Body of pancreas (tissue), 4 donors: ENCODE data around the gene MED13L. TPM values are rescaled to one million over a fixed set of nuclear protein-coding genes. Genes with fewer than 3 reads are reported as not detected.

ENCODE experiments used
- ATAC-seq: fragments of 150-250 bp; one replicate; pipeline ENCODE4 v1.9.1; 2016
- DNase-seq, 4 donors: peaks; one replicate each; pipeline ENCODE4 v3.0.0-alpha.2; 2019
- H3K27ac ChIP-seq, 4 donors: fragments of 200-600 bp; sonication (generic); 1 replicate in 3 of 4; 2 replicates in 1 of 4; pipeline versions ENCODE4 v1.5.1 to v1.6.1; 2016 to 2019; ENCODE audit warnings: mild to moderate bottlenecking in 1 of 4, mixed read lengths in 1 of 4, moderate library complexity in 1 of 4
- H3K27me3 ChIP-seq, 2 donors: fragments of 200-600 bp; sonication (generic); one replicate each; pipeline ENCODE4 v1.6.0; 2016; ENCODE audit warnings: mild to moderate bottlenecking in 1 of 2
- H3K36me3 ChIP-seq, 2 donors: fragments of 200-600 bp; sonication (generic); replicated peaks in 1 of 2; 2 replicates each; pipeline ENCODE4 v1.5.1; 2016; ENCODE audit warnings: low read depth in 2 of 2; ENCODE audit not compliant: insufficient read depth in 1 of 2
- H3K4me1 ChIP-seq: fragments of 200-600 bp; sonication (generic); one replicate; pipeline ENCODE4 v1.6.0; 2016
- H3K4me3 ChIP-seq, 2 donors: fragments of 200-600 bp; sonication (generic); 1 replicate in 1 of 2; 2 replicates in 1 of 2; pipeline ENCODE4 v1.5.1; 2016 to 2019
- H3K9me3 ChIP-seq, 3 donors: fragments of 200-600 bp; sonication (generic); 1 replicate in 2 of 3; 2 replicates in 1 of 3; pipeline ENCODE4 v1.5.1; 2016
- POLR2A ChIP-seq, 3 donors: fragments of 450-650 bp; IDR thresholded peaks; one replicate each; pipeline ENCODE4 v1.6.1; 2016; ENCODE audit warnings: antibody characterized with exemption in 3 of 3, mild to moderate bottlenecking in 2 of 3
- WGBS, 2 donors: methylation state at CpG; one replicate each; pipeline ENCODE4 v1.1.5; 2017; 5-methylcytosine and 5-hydroxymethylcytosine counted together
- intact Hi-C: fragments of 100-400 bp; cut with DNase I; formaldehyde crosslinking; loops from one replicate; pipeline ENCODE4 v1.15.1; 2023
- total RNA-seq, 2 donors: library from RNA; depleted of rRNA; stranded (reverse); fragments of >200 nt; gene quantifications; one replicate each; pipeline ENCODE4 v1.1.0, GENCODE V29; 2016
- TF ChIP-seq, protein P1 (sequence below), 7 experiments: fragments of 450-650 bp in 4 of 7; fragments of 200-600 bp in 3 of 7; sonication (generic) in 3 of 7; IDR thresholded peaks; one replicate each; pipeline ENCODE4 v1.5.1; 2016 to 2019; ENCODE audit warnings: antibody characterized with exemption in 7 of 7

MED13L gene
- total RNA-seq, 2 donors from 2014 or later, result 65.9 to 72.6 TPM

GRCh38 chr12:116306506-116306905 is 29.0 kb upstream of the MED13L start:
- no peak for ATAC-seq
- Histone ChIP-seq H3K36me3 (no peaks in the 10 kb centered on the region), H3K9me3 (no peaks in the 10 kb centered on the region), H3K27ac (no peak overlapping the region), H3K4me1 (no peaks in the 10 kb centered on the region), H3K4me3 (no peak overlapping the region), H3K27me3 (no peaks in the 10 kb centered on the region)
- no peak for DNase-seq
- TF ChIP-seq, protein P1, sequence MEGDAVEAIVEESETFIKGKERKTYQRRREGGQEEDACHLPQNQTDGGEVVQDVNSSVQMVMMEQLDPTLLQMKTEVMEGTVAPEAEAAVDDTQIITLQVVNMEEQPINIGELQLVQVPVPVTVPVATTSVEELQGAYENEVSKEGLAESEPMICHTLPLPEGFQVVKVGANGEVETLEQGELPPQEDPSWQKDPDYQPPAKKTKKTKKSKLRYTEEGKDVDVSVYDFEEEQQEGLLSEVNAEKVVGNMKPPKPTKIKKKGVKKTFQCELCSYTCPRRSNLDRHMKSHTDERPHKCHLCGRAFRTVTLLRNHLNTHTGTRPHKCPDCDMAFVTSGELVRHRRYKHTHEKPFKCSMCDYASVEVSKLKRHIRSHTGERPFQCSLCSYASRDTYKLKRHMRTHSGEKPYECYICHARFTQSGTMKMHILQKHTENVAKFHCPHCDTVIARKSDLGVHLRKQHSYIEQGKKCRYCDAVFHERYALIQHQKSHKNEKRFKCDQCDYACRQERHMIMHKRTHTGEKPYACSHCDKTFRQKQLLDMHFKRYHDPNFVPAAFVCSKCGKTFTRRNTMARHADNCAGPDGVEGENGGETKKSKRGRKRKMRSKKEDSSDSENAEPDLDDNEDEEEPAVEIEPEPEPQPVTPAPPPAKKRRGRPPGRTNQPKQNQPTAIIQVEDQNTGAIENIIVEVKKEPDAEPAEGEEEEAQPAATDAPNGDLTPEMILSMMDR (IDR thresholded peaks at IDR 0.05), result no peak
- TF ChIP-seq POLR2A (IDR thresholded peaks at IDR 0.05), result no peak
- intact Hi-C loops, result no loop called here
- 92 to 95% methylated on average over 5 of the region's 5 CpGs for WGBS, 2 donors

DNA sequence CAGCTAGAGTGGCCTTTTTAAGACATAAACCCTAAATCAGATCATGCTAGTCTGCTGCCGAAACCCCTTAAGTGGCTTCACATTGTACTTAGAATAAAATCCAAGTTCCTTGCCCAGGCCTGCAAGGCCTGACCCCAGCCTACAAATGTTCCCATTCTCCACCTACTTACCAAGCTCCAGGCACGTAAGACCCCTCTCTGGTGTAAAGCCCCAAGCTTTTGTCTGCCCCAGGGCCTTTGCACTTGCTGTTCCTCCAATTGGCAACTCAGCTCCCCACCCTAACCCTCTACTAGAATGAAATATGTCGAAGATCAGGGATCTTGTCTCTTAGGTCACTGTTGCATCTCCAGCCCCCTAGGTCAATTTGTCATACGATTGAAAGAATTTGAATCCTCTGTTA is 27.1 kb upstream of the MED13L start:
- H3K9me3 ChIP-seq, result no peaks in the 10 kb centered on the region
- H3K27me3 ChIP-seq, result no peaks in the 10 kb centered on the region
- peaks cover 3% of the 10 kb centered on the region for H3K4me1 ChIP-seq
- TF ChIP-seq POLR2A (IDR thresholded peaks at IDR 0.05), result no peak
- TF ChIP-seq, protein P1 (IDR thresholded peaks at IDR 0.05), result no peak
- intact Hi-C loops, result no loop called here
- no peak overlapping the region for H3K4me3 ChIP-seq
- DNase-seq, result no peak
- H3K36me3 ChIP-seq, result no peaks in the 10 kb centered on the region
- no peak for ATAC-seq
- no peak overlapping the region for H3K27ac ChIP-seq
- 92 to 93% methylated on average over 4 of the region's 4 CpGs for WGBS, 2 donors

DNA sequence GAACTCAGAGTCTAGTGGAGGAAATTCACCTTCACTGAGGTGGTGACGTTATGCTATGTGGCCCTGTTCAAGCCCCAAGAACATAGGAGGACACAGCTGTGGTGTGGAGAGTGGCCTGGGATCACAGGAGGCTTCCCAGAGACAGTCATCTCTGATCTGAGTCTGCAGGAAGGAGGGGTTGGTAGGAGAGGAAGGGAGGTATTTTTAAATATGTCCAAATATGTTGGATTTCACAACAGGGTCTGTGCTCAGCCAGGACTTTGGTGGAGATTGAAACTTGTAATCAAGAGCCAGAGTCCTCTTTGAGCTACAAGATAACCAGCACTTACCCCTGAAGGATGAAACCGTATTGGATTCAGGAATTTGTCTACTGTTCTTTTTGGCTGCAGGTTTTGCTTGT is 26.4 kb upstream of the MED13L start:
- DNase-seq (no peak), ATAC-seq (peak; percentile 36)
- intact Hi-C loops, result no loop called here
- Histone ChIP-seq H3K27me3 (no peaks in the 10 kb centered on the region), H3K4me3 (no peak overlapping the region), H3K27ac (no peak overlapping the region), H3K4me1 (peaks cover 10% of the 10 kb centered on the region), H3K36me3 (no peaks in the 10 kb centered on the region), H3K9me3 (no peaks in the 10 kb centered on the region)
- 56 to 82% methylated on average over 2 of the region's 2 CpGs for WGBS, 2 donors
- TF ChIP-seq, protein P1 (IDR thresholded peaks at IDR 0.05), result no peak
- TF ChIP-seq POLR2A (IDR thresholded peaks at IDR 0.05), result no peak

GRCh38 chr12:116303066-116303465 is 25.6 kb upstream of the MED13L start:
- no peak for ATAC-seq
- H3K4me3 ChIP-seq, result no peak overlapping the region
- WGBS, 2 donors, result 71 to 73% methylated on average over 4 of the region's 4 CpGs
- intact Hi-C loops, result no loop called here
- TF ChIP-seq, protein P1 (IDR thresholded peaks at IDR 0.05), result no peak
- TF ChIP-seq POLR2A (IDR thresholded peaks at IDR 0.05), result no peak
- peaks cover 12% of the 10 kb centered on the region for H3K4me1 ChIP-seq
- H3K9me3 ChIP-seq, result no peaks in the 10 kb centered on the region
- no peaks in the 10 kb centered on the region for H3K36me3 ChIP-seq
- no peak for DNase-seq
- no peak overlapping the region for H3K27ac ChIP-seq
- H3K27me3 ChIP-seq, result no peaks in the 10 kb centered on the region

- DNase-seq, result no peak
- Histone ChIP-seq H3K9me3 (no peaks in the 10 kb centered on the region), H3K4me1 (peaks cover 12% of the 10 kb centered on the region), H3K27ac (no peak overlapping the region), H3K36me3 (no peaks in the 10 kb centered on the region), H3K27me3 (no peaks in the 10 kb centered on the region), H3K4me3 (no peak overlapping the region)
- intact Hi-C loops, result no loop called here
- TF ChIP-seq, protein P1 (IDR thresholded peaks at IDR 0.05), result no peak
- no peak for TF ChIP-seq POLR2A (IDR thresholded peaks at IDR 0.05)
- WGBS, 2 donors, result 69 to 83% methylated on average over 23 of the region's 23 CpGs
- ATAC-seq, result no peak
Measured at GRCh38 chr12:116302166-116303058, 24.9 kb upstream of the MED13L start.
